CD4-positive, alpha-beta T cell treated with Interleukin-4 for 4 hours (primary cell): ENCODE data around the gene DGKE.
A peak's percentile ranks its signal among the peaks of the same experiment; 100 is the strongest.

Source experiments
- DNase-seq: peaks from one replicate; pipeline ENCODE4 v3.0.0-alpha.2; 2020

The DGKE gene

DNA sequence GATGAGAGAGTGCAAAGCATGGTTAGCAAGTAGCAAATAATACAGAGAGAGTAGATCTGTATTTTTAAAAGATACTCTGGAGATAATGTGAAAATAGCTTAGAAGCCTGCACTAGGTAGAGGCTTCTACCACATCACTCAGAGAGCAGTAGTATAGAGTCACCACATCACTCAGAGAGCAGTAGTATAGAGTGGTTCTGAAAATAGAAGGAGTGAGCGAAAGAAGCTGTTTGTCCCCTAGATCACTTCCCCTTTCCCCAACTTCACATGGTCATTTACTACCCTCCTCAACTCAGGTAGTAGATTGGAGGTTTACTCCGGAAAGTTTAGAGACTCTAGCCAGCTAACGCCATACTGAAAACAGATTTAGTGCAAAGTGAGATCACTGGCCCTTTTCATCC, 17.1 kb downstream of the DGKE start:
- DNase-seq, result no peak

DNA sequence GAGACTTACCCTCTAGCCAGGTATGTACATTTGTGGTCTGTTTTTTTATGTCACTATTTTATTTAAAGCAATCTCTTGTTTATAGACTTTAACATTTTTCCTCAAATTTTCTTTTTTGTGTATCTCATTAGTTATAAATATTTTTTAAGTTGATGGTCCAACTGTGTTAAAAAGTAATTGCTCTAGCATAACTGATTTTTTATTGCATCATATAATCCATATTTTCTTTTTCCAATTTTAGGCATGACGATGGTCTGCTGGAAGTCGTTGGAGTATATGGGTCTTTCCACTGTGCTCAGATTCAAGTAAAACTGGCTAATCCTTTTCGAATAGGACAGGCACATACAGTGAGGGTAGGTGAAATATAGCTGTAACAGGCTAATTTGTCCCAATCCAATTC, 27.9 kb downstream of the DGKE start:
- DNase-seq, result no peak

DNA sequence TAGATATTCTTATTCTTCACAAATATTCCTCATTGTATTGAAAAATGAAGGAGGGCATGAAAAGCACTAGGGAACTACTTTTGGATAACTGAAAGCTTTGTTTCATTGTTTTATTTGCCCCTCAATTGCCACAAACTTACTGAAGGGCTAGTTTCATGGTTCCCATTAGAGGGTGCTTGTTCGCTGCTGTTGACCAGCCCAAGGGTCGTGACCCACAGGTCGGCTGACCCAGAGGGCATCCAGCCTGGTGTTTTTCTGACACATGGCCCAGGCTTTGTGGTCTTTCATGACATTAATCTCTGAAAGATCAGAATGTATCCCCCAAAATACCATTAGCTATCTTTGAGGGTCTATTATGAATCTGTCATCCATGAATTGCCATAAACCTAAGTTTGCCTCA, 30.0 kb downstream of the DGKE start:
- no peak for DNase-seq

DNA sequence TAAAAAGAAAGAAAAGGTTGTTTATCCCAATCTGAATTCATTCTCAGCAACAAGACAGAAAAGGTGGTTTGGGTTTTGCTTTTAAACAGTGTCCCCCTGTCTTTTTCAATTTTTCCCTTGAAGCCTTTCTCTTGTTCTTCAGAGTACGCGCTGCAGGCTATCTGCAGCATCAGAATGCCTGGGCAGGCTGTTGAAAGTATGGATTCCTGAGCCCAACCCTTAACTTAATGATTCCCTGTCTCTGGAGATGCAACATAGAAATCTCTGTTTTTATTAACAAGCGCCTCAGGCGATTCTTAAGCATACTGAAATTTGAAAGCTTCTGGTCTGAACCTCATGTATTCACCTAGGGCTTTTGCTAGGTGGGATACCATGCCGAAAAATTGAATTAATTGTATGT, 32.1 kb downstream of the DGKE start:
- no peak for DNase-seq

DNA sequence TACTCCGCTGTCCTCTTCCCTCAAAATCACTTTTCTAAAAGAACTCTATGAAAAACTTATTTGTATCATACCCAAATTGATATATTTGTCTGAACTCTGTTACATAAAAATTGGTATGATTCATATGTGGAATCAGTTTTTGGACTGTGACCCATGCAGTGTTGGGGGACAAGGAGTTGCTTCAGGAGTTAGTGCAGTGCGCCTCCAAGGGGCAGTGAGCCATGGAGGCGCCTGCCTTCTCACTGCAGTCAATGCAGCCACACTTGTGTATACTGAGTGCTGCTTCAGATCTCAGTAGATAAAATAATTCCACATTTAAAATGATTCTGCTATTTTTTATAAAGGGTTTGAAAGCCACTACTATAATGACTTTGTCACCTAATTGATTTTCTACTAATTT, 32.5 kb downstream of the DGKE start:
- peak; percentile 3 for DNase-seq

DNA sequence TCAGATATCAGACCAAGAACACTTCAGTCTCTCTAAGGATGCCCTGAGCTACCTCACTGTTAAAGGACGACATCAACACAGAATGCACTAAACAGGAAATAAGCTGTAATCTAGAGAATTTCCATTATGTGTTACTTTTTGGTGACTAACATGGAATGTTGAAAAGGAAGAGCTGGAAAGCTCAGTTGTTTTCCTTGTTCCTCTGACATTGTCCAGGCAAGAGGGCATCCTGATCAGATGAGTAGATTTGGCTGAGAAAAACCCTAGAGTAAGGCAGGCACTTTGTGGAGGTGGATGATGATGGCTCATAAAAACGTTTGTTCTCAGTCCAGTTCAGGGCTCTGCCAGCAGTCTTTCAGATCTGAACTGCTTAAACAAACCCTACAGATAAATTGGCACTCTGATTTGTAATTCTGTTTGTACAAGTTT, 34.0 kb downstream of the DGKE start:
- no peak for DNase-seq

DNA sequence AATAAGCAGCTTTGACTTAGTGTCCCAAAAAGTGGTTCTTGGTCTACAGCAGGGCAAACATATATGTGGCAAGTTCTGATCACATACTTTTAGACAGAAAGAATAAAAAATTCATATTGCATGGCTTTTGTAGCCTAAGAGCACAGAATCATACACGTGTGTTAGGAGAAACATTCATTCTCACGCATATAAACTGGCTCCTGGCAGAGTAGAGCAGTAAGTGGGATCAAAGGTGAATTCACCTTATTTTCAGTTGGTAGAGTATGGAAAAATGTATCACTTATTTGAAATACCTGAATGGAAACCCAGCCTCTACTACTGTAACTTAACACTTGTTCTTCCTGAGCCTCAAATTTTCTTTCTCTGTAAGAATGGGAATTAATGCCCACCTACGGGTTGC, 34.8 kb downstream of the DGKE start:
- DNase-seq, result no peak

DNA sequence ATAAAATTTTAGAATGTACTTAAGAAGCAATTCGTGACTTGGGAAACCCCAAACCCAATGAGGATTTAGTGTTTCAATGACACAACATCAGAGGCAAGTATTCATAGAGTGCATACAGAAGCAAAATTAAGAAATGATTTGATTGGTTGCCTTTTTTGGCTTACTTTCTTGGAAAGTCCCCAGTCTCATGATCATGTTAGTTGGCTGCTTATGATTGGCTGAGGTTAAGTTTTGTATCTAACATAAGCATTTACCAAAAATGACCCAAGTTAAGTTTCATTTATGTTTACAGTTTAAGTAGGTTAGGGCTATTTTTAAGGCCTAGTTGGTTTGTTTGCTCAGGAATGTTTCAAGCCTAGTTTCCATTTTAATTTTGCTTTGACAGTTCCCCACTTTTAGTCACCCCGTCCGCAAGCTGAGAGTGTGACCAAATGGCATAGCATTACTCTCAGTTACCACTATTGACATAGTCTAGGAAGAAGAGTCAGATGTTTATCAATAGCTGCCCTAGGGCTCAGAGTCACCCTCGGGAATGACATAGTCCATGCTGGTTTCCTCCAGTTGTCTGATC, 36.2 kb downstream of the DGKE start:
- no peak for DNase-seq

DNA sequence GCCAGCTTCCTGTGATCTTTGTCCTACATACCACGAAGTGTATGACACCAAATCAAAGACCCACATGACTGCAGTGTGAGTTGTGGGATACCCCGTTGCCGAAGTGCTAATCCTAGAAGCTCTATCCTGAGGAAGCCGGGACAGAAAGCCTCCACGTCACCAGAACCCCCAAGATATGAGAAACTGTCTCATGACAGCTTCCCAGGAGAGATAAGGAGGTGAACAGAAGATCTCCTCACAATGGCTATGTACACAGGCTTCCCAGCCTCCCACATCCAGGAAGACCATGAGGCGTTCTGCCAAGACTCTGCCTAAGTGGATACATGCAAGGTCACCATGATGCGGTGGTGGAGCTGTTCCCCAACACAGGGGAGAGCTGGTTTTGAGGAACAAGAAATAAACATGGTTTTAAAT, 42.8 kb downstream of the DGKE start:
- no peak for DNase-seq

DNA sequence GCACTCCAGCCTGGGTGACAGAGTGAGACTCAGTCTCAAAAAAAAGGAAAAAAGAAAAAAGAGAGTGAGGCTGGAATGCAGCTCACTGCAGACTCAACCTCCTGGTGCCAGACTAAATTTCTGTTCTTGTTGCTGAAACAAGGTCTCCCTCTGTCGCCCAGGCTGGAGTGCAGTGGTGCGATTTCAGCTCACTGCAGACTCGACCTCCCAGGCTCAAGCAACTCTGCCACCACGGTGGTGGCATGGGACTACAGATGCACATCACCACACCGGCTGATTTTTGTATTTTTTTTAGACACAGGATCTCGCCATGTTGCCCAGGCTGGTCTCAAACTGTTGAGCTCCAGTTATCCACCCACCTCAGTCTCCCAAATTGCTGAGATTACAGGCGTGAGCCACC, 45.3 kb downstream of the DGKE start:
- no peak for DNase-seq

DNA sequence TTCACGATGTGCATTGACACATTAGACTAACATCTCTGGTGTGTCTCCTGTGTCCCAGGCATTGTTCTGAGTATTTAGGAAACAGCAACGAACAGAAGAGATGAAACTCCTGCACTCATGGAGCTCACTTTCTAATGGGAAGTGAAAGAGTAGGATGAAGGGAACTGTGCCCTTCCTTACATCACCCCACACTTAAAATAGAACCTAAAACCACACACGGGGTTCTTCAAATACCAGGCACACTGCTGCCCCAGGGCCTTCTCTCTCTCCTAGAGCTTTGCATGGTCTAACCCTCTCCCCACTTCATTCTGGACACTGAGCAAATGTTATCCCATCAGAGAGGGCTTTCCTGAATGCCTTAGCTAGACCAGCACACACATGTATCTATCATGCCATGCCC, 46.2 kb downstream of the DGKE start:
- DNase-seq, result no peak

DNA sequence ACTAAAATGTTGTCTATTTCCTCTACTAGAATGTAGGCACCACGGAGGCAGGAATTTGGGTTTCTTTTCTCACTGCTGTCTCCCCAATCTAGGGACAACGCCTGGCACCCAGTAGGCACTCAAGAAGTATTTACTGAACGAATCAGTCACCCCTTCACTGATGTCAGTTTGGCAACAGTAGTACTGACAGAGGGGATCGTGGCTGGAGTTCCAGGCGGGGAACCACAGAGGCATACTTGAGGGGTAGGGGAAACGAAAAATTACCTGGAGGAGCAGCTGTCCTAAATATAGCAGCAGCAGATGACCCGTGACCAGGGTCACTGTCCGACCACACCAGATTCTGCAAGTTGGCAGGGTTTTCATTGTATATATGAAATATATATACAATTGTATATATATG, 46.6 kb downstream of the DGKE start:
- no peak for DNase-seq

DNA sequence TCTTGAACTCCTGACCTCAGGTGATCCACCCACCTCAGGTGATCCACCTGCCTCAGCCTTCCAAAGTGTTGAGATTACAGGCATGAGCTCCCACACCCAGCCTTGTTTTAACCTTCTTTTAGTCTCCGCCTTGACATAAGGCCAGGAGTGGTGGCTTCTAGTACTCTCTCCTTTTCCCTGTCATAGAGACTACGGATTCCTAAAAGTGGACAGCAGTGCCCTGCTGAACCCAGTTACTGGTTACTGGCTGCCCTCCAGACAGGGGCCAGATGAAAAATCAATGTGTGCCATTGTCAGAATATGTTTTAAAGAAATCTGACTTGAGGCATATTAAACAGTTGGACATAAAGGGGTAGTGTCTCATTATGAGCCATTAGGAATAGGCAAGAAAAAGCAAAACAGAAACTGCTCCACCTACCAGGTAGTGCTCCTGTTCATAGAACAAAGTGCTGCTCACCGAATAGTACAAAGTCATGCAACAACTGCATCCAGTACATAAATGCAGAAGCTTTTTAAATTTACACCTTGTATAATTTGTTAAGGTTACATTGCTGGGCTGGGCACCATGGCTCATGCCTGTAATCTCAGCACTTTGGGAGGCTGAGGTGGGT, 47.8 kb downstream of the DGKE start:
- no peak for DNase-seq

DNA sequence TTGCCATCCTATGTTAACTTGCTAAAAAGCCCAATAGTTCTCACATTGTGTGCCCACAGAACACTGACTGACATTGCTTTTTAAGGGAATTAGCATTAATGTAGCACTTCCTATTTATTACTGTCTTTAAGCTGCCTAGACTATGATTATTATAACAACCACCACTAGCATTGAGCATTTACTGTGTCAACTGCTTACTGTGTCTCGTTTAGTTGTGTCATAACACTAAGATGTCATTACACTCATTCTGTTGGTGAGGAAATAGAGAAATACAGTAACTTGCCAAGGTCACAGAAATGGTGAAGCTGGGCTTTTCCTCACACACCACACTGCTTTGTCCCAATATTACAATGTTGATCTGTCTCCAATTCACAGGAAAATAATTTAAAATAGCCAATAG, 49.7 kb downstream of the DGKE start:
- no peak for DNase-seq

DNA sequence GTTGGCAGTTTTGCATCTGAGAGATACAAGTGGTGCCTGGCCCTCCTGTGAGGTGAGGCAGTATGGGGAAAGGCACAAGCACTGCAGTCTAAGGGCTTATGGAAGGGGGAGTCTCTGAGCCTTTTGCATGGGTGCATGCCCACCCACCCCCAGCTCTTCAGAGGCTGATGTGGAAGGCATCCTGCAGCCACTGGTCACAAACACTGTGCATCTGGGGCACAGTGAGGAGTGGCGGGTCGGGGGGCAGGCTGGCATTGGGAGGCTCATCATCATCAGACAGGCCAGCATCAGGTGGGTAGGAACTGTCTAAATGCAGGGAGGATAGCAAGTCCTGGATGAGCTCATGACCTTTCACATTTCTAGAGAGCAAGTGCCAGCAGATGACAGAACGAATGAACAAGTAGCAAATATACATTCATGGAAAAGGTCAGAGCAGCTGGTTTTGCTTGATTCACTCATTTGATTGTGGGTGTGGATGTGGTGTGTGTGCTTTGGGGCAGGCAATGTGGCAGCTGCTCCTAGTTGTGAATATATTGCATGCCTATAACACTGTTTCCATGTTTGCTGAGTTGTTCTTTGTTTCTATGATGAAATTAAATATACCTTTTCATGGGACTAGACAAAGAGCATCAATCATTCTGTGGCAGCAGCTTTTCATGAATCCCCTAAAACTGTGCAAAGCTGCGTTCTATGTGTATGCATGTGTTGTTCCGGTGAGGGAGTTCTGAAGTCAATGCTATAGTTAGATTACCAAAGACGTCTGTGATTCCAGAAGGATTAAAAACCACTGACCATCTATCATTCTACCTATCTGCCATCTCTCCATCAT, 50.7 kb downstream of the DGKE start:
- DNase-seq, result no peak

DNA sequence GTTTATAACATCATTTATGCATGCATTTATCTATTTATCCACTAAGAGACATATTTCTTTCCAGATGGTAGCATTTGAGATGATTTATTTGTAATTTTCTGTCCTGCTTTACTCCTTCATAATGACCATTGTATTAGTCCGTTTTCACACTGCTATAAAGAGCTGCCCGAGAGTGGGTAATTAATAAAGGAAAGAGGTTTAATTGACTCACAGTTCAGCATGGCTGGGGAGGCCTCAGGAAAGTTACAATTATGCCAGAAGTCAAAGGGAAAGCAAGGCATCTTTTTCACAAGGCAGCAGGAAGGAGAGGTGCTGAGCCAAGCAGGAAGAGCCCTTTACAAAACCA, 51.3 kb downstream of the DGKE start:
- no peak for DNase-seq

DNA sequence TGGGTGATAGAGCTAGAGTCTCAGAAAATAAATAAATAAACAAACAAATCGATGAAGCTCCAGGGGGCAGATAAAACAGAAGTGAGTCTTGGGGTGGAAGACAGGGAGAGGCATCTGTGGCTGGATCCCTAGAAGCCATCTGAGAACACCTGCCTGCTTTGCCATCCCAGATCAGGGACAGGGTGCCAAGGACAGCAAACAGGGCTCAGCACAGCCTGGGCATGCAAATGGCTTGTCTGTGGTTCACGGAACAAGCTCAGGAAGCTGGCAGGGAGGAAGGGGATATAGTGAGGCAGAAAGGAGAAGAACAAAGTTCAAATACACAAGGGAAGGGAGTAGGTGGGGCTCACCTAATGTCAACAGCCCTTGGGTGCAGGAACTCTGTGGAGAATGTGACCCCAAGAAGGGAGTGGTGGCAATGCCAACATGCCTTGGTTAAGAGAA, 52.4 kb downstream of the DGKE start:
- no peak for DNase-seq

DNA sequence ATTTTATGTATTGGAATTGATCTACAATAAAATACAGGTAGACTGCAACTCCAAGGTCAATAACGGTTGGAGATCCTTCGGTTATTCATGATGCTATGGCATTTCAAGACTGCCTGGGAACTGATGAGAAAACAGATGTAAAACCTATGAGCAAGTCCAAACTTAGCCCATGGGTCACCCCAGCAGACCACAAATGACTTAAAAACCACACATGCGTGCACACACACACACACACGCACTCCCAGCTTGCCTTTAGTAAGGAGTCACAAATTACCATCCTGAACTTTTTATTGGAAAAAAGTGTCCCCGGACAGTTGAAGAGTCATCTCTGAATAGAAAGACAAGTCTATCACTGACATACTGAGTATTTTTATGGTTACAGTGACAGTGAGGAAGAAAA, 53.2 kb downstream of the DGKE start:
- DNase-seq, result no peak

DNA sequence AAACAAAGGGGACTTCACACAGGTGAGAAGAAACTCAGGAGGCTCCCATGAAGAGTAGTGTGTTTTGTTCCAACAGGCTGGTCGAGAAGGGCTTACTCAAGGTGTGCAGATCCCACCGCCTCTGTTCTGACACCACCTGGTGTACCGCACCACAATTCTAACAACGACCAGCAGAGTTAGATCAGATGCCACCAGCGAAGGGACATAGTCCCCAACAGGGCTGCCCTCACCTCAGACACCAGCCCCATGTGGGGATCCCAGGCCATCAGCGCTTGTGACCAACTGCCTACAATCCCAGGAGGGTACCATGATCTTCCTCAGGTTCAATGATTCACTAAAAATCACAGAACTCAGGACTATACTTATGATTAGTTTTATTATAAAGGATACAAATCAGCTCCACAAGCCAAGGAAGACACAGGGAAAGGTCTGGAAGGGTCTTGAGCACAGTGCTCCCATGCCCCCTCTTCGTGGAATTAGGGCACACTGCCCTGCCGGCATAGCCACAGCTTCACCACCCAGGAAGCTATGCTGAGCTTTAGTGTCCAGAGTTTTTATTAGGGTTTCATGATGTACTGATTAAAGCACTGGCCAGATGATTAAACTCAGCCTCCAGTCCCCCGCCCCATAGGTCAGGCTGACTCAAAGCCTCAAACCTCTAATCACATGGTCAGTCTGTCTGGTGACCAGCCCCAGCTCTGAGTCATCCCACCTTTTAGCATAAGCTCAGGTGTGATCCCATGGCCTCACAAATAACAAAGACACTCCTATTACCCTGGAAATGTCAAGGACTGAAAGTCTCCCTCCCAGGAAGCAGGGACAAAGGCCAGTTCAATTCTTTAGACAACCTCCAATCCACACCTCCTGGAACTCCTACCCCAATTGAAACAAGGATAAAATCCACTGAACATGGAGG, 53.9 kb downstream of the DGKE start:
- no peak for DNase-seq

DNA sequence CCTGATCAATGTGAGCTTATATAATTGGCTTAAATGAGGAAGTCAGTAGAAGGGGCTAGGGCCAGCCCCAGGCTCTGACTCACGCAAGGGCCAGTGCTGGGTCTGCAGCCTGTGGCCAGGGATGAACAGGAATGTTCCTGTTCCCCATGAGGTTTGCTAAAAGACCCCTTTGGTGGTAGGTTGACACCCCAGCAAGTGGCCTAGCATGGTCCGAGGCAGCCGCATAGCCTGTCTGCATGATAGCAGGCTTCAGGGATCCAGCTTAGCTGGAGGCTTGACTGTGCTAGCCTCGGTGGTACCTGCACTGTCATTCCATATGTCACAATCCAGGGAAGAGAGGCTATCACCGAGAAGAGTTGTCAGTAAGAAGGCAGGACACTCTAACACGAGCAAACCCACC, 56.4 kb downstream of the DGKE start:
- DNase-seq, result no peak

DNA sequence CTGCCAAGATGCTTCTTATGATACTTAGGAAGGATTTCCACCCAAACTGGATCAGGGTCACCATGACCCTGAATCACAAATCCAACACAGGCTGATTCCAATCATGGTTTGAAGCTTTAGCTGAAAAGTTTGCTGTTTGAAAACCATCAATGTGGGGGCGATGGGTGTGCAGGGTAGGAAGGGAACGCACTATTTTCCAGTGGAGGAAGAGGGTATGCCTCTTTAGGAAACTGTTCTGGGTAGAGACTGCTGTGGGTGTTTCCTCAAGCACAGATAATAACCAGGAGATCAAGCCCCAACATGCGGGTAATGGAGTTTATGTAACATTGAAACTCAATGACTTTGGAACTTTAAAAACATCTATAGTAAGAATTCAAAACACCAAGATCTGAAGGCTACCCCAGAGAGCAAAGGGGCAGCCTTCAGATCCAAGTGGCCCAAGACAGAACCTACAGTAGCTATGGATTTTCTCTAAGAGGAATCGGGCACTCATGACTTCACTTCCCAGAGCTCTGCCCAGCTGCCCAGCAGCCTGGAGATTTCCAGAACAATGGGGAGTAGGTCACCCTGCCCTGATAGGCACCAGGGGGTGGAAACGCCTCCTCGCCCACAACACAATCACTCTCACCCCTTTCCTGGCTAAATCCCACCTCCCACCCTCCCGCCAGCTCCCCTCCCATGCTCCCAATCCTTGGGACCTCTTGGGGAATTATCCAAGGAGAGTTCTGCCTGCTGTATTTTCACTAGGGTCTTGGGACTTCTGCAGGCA, 57.1 kb downstream of the DGKE start:
- DNase-seq, result no peak

DNA sequence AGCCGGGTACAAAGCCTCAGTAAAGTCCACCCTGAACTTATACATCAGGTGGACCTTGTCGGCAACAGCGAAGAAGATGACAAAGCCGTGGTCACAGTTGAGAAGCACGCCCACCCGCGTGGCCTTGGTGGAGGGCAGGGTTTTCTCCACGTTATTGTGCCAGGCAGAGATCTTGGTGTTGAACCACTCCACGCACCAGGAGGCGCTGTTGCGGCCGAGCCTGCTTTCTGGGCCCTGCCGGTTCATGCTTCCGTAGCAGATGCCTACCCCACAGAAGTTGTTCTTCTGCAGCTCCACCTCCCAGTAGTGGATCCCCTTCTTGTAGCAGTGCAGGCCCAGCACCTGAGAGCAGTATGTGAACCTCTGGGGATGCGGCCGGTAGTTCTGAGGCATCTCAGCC, 57.8 kb downstream of the DGKE start:
- DNase-seq, result peak; percentile 27

DNA sequence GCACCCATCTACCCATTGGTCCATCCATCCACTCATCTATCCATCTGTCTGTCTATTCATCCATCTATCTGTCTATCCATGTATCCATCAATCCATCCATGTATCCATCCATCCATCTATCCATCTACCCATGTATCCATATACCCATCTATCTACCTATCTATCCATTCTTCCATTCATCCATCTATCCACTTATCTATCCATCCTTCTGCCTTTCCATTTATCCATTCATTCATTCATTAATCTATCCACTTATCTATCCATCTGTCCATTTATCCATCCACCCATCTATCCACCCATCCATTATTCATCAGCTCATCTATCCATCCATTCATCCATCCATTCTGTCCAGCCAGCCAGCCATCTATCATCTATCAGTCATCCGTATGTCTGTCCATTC, 58.4 kb downstream of the DGKE start:
- no peak for DNase-seq
